Measurements from ENCODE around the gene BCL11A.

The BCL11A gene

GRCh38 chr2:60589104-60589503 is 35.6 kb upstream of the BCL11A start:
- H3K4me3 ChIP-seq (ENCODE audit: low read depth, low read length): no peak overlapping the region
- TF ChIP-seq CTCF (IDR thresholded peaks at IDR 0.05; ENCODE audit: borderline replicate concordance, insufficient read depth, low read depth, low read length): no peak

- TF ChIP-seq CTCF (IDR thresholded peaks at IDR 0.05; ENCODE audit: borderline replicate concordance, insufficient read depth, low read depth, low read length): no peak
- no peak overlapping the region for H3K4me3 ChIP-seq (ENCODE audit: low read depth, low read length)
These were observed 32.6 kb upstream of the BCL11A start for GRCh38 chr2:60586081-60586480.

GRCh38 chr2:60585276-60585675 is 31.8 kb upstream of the BCL11A start:
- no peak for TF ChIP-seq CTCF (IDR thresholded peaks at IDR 0.05; ENCODE audit: borderline replicate concordance, insufficient read depth, low read depth, low read length)

GRCh38 chr2:60583604-60584003 is 30.1 kb upstream of the BCL11A start:
- no peak overlapping the region for H3K4me3 ChIP-seq (ENCODE audit: low read depth, low read length)
- no peak for TF ChIP-seq CTCF (IDR thresholded peaks at IDR 0.05; ENCODE audit: borderline replicate concordance, insufficient read depth, low read depth, low read length)

More at GRCh38 chr2:60585276-60585675, 31.8 kb upstream of the BCL11A start:
- H3K4me3 ChIP-seq (ENCODE audit: low read depth, low read length): no peak overlapping the region

- H3K4me3 ChIP-seq (ENCODE audit: low read depth, low read length): no peak overlapping the region
- TF ChIP-seq CTCF (IDR thresholded peaks at IDR 0.05; ENCODE audit: borderline replicate concordance, insufficient read depth, low read depth, low read length): peak; percentile 100
These were observed 28.2 kb upstream of the BCL11A start for GRCh38 chr2:60581433-60582282.

- H3K4me3 ChIP-seq (ENCODE audit: low read depth, low read length): no peak overlapping the region
- TF ChIP-seq CTCF (IDR thresholded peaks at IDR 0.05; ENCODE audit: borderline replicate concordance, insufficient read depth, low read depth, low read length): no peak
These were observed 24.3 kb upstream of the BCL11A start for GRCh38 chr2:60577682-60578283.

GRCh38 chr2:60573251-60573650 is 19.8 kb upstream of the BCL11A start:
- H3K4me3 ChIP-seq (ENCODE audit: low read depth, low read length): no peak overlapping the region
- TF ChIP-seq CTCF (IDR thresholded peaks at IDR 0.05; ENCODE audit: borderline replicate concordance, insufficient read depth, low read depth, low read length): no peak

Measured in GM12875 (cell line).